NCI-H146 (cell line): ENCODE data around the gene ANKMY1.
A peak's percentile ranks its signal among the peaks of the same experiment; 100 is the strongest.

ENCODE experiments used
- DNase-seq: peaks from one replicate; lab custom pipeline; 2025; lab: John Stamatoyannopoulos, UW

Gene ANKMY1

DNA sequence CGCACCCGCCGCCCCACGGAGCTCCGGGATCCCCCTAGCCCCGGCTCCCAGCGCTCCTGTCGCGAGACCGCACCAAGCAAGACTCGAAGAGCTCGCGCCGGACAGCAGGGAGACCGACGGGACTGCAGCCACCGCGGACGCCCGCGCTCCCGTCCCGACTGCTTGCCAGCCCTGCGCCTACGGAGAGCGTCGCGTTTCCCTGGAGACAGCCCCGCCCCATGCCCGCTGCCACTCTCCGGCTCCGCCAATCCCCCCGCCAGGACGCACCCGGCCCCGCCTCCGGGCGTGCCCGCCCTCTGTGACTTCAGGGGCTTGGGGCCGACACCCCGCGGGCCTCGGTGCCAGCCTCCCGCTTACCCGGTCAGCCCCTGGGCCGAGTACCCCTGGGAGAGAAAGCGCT is at the start of gene ANKMY1:
Gene ANKMY1 (minus strand): TSS at position 181 of the 400 bp plus-strand sequence. CDS start 653 bp downstream, outside the sequence.
- no peak for DNase-seq

- DNase-seq: no peak
Observed at GRCh38 chr2:240605867-240606743, 48.3 kb upstream of the ANKMY1 start.

DNA sequence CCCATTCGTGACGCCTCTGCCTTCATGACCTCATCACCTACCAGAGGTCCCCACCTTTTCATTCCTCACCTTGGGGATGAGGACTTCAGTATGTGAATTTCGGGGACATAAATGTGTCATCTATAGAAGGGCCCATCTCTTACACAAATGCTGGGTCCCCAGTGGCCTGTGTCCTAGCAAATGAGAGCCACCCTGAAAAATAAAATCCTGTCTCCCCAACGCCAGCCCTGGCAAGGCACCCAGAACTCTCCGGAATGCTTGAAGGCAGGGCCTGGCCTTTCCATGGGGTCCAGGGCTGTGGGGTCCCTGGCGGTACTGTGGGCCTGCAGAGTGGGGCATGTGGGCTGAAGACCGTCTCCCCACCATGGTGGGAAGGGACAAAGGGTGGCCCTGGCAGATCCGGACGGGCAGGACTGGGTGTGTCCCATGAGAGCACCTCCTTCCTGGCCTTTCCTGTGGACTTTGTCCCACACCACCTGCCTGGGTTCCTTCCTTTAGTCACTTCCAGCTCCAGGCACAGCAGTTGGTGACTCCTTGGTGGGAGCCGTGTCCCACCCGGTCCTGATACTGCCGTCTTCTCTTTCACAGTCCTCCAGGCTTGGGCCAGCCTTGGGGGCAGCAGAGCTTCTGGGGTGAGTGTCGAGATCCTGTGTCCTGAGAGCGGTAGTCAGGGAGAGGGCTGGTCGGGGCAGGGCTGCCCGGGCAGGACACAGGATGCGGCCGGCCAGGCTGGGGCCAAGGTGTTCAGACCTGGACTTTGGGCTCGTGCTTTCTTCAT is 47.3 kb upstream of the ANKMY1 start:
- no peak for DNase-seq

DNA sequence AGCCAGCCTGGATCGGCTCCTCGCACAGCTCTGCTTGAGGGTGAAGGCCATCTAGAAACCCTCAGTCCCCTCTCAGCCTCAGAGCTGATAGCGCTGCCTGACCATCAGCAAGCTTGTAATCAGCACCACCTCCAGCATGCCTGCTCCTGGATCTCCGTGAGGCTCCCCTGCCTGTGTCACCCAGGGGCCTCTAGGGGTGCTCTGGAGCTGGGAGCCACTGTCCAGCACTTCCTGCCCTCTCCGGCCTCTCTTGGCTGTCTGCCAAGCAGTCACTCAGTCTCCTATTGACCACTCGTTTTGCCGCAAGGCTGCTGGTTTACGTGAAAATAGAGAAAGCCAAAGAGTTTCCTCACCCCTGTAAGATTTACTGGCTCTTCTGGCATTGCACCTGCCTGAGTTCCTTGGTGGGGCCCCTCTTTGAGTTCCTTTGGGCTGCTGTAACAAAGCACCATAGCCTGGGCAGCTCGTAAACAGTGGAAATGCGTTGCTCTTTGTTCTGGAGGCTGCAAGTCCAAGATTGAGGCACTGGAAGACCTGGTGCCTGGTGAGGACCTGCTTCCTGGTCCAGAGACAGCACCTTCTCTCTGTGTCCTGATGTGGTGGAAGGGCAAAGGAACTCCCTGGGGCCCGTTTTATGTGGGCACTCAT is 46.6 kb upstream of the ANKMY1 start:
- peak; percentile 87 for DNase-seq

DNA sequence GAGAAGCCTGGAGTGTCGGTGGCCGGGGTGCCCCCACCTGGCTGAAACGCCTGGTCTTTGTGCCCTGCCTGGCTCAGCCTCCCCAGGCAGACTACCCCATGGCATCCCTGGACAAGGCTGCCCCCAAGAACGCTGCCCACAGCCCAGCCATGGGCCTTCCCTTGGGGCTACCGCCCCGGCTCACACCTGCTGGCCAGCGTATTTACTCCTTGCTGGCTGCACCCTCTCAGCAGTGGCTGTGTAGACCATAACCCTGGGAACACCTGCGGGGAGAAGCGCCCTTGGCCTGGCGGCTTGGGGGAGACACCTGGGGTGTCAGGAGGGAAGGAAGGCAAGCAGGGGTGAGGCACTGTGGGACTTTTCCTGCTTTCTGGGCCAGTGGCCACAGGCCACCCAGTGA is 46.1 kb upstream of the ANKMY1 start:
- DNase-seq: peak; percentile 5

GRCh38 chr2:240603081-240603835 is 45.5 kb upstream of the ANKMY1 start:
- no peak for DNase-seq

GRCh38 chr2:240602266-240603050 is 44.7 kb upstream of the ANKMY1 start:
- DNase-seq: no peak

DNA sequence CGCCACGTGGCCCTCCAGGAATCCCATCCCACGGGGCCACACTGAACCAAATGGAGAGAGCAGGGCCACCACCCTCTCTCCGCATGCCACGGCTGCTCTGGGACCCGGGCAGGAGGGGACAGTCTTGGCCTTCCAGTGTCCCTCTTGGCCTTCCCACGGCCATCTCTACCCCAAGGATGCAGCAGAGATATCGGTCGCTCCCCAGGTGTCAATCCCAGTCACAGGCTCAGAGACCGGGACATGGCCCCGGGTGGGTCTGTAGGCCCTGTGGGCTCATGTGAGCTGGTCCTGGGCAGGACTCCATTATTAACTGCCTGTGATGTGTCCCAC is 44.0 kb upstream of the ANKMY1 start:
- DNase-seq: no peak

DNA sequence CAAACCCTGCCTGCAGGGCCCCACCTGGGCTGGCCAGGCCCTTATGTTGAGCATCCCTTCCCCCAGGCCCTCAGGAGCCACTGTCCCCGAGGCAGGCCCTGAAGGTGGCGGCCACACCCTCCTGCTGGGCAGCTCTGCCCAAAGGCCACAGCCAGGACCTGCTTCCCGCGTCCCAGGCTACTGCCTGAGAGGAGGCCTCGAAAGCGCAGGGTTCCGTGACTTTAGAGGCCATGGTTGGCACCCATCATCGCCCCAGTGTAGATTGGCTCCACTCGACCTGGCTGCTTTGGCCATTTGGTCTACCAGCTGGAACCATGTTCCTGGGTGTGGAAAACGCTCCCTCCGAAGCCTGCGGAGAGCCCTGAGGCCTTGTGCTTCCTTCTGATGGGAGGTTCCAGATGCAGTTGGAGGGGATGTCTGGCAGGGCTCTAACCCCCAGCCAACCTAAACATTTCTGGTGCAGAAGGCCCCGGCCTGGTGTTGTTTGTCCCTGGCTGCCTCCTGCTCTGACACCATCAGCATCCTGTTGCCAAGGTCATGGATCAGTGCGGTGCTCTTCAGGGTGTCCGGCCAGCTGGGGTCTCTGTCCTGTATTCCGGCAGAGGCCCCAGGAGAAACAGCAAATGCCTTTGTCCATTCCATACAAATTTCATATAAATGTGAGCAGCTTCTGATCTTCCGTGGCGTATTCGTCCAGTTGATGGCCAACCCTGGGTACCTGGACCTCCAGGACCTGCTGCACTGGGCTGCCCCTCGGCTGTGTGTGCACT is 43.5 kb upstream of the ANKMY1 start:
- no peak for DNase-seq

DNA sequence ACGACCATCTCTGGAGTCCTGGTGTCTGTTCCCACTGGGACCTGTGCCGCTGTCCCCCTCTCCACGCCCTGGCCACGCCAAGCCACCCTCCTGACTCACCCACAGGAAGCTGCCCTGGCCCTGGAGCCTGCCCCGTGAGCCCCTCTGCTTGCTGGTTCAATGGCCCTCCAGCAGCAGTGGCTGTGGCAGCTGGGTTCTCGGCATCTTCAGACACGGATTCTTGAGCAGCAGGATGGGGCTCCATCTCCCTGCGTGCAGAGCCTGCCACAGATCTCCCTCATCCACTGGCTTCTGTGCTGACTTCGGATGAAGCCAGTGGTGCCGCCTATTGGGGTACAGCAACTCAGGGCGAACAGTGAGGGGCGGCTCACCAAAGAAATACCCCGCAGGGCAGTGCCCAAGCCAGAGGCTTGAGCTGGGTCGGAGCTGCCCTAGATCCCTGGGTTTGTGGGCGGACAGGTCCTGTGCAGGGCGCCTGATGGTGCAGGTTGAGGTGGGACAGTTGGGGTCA is 42.7 kb upstream of the ANKMY1 start:
- DNase-seq: no peak

DNA sequence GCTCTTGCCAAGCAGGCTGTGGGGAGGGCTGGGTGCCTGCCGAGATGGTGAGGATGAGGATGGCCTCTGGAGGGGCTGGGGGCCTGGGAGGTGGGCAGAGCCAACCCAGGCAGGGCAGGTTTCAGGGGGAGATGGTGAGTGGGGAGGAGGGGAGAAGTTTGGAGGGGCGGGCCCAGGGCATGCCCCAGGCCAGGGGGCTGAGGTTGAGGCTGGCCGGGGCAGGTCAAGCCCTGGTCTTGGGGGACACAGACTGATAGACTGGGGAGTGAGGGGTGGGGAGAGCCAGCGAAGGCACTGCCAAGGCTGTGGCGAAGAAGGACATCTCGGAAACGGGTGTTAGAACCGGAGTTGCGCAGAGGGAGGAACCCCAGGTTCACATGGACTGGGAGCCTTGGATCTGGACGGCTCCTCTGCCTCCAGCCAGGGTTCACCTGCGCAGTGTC is 41.4 kb upstream of the ANKMY1 start:
- DNase-seq: no peak

DNA sequence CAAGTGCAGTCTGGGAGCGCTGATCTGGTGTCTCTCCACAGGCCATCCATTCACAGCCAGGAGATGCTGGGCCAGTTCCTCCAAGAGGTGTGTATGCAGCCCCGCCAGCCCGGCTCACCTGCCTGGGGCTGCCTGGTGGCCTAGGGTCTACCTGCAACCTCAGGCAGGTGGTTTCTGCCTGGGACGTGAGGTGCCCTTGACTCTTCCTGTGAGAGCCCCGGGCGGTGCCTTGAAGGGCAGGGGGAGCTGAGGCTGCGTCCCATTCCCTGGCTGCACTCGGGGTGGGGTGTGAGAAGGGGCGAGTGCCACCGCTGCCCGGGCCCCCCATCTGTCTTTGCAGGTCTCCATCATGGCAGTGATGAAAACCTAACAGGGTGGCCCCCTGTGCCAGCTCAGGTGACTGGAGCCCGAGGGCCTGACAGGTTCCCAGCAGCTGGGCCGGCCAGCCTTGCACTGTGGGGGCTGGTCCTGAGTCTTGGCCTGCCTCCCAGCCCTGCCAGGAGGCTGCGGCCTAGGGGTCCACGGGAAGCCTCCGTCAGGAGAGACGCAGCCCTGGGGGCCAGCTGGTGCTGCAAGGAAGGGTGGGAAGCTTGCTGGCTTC is 40.6 kb upstream of the ANKMY1 start:
- DNase-seq: no peak

DNA sequence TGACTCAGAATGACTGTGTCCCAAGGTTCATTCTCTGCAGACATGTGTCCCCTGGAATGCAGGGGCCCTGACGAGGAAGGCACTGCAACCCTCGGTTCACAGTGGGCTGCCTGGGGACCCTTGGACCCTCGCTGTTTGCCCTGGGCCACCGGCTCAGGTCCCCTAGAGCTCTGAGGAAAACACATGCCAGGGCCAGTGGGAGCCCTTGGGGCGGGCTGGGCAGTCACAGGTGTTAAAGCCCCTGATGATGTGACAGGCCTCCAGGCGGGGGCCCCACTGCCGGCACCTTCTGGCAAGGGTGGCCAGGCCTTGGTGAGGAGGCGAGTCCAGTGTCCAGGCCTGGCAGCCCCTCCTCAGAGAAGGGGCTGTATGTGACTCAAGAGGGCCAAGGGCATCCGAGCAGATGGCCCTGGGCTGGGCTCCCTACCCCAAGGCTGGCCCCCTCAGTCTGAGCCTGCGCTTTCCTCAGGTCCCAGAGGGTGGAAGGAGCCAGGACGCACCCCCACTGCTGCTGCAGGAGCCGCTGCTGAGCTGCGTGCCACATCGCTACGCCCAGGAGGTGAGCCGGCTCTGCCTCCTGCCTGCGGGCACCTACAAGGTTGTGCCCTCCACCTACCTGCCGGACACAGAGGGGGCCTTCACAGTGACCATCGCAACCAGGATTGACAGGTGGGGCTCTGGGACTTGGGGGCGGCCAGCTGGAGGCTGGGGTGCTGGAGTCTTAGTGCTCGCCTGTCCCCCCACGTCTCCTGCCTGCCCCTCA is 39.8 kb upstream of the ANKMY1 start:
- DNase-seq: no peak

GRCh38 chr2:240597054-240597418 is 39.2 kb upstream of the ANKMY1 start:
- DNase-seq: no peak

DNA sequence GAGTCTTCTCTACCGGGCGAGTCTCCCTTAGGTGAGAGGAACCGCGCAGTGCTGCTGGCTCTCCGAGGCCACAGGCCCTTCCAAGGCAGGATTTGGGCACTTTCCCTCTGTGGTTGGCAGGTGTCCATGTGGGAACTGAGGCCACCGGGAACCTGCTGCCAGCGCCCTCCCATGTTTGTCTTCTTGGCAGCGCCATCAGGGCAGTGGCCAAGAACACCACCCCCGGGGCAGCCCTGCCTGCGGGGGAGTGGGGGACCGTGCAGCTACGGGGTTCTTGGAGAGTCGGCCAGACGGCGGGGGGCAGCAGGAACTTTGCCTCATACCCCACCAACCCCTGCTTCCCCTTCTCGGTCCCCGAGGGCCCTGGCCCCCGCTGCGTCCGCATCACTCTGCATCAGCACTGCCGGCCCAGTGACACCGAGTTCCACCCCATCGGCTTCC is 38.7 kb upstream of the ANKMY1 start:
- DNase-seq: no peak

DNA sequence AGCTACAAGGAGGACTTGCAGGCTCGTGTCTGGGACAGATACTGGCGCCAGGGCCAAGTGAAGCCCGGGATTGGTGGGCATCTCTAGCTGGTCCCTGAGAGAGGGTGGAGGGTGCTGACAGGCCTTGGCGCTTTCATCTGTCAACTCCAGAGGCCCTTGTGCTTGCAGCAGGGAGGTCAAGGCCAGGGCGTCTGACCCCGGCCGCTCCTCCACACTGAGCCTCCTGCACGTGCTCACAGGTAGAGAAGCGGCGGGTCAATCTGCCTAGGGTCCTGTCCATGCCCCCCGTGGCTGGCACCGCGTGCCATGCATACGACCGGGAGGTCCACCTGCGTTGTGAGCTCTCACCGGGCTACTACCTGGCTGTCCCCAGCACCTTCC is 38.3 kb upstream of the ANKMY1 start:
- DNase-seq: no peak

DNA sequence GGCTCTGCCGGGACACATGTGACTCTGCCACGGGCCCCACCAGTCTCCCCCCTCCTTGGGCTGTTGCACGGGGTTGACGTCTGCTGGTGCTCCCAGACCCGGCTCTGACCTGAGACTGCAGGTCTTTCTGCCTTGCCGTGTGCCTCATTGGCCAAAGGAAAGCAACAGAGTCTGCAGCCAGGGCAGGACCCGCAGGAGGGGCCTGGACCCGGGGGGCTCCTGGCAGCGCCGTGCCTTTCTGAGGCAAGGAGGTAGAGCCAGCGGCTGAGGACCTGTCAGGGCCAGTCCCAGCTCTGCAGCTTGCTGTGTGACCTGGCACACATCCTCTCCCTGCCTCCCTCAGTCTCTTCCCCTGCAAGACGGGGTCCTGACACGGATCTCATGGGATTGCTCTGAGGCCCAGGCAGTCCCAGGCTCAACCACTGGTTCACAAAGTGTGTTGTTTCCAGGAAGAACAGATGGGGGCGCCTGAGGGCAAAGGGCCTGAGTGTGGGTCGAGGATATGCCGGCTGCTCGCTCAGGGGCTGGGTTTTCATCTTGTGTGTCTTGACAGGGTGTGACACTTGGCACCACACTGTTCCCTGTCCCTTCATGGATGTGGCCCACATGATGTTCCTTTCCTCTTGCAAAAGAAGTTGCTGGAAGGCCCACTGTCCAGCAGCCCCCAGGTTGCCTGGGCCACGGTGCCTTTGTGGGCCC is 37.7 kb upstream of the ANKMY1 start:
- no peak for DNase-seq
